HG03460 (cell line): Measurements from ENCODE around the gene RYR3.

Experiments
- ATAC-seq: cut with Tn5 transposase; IDR thresholded peaks from one replicate; pipeline ENCODE4 v1.9.1; 2021; ENCODE audit not compliant: unreplicated experiment

RYR3 gene

GRCh38 chr15:33310481-33311311 is at the start of gene RYR3:
RYR3 (plus strand) TSS chr15:33310967; CDS start chr15:33311046, 79 bp downstream.
- no peak for ATAC-seq

GRCh38 chr15:33262306-33262705 is 48.5 kb upstream of the RYR3 start:
- ATAC-seq = no peak

GRCh38 chr15:33277689-33278088 is 33.1 kb upstream of the RYR3 start:
- no peak for ATAC-seq

- ATAC-seq = no peak
Measured at GRCh38 chr15:33278816-33279612, 31.8 kb upstream of the RYR3 start.

- no peak for ATAC-seq
Measured at GRCh38 chr15:33279613-33280205, 31.1 kb upstream of the RYR3 start.

- ATAC-seq = no peak
Measured at GRCh38 chr15:33282226-33283020, 28.3 kb upstream of the RYR3 start.

- no peak for ATAC-seq
Measured at GRCh38 chr15:33283576-33283975, 27.2 kb upstream of the RYR3 start.

- no peak for ATAC-seq
Measured at GRCh38 chr15:33284336-33284735, 26.4 kb upstream of the RYR3 start.

- no peak for ATAC-seq
Measured at GRCh38 chr15:33292717-33293307, 18.0 kb upstream of the RYR3 start.

- no peak for ATAC-seq
Measured at GRCh38 chr15:33293713-33294334, 16.9 kb upstream of the RYR3 start.

GRCh38 chr15:33296050-33296449 is 14.7 kb upstream of the RYR3 start:
- ATAC-seq = no peak

GRCh38 chr15:33296856-33297255 is 13.9 kb upstream of the RYR3 start:
- ATAC-seq = no peak

- ATAC-seq = no peak
Measured at GRCh38 chr15:33298631-33299030, 12.1 kb upstream of the RYR3 start.

- no peak for ATAC-seq
Measured at GRCh38 chr15:33304924-33305323, 5.8 kb upstream of the RYR3 start.

GRCh38 chr15:33309602-33310276 is 1.0 kb upstream of the RYR3 start:
- ATAC-seq = no peak

- no peak for ATAC-seq
Measured at GRCh38 chr15:33311312-33311971, 675 bp downstream of the RYR3 start.

- ATAC-seq = no peak
Measured at GRCh38 chr15:33313491-33313890, 2.7 kb downstream of the RYR3 start.

- ATAC-seq = no peak
Measured at GRCh38 chr15:33314069-33314468, 3.3 kb downstream of the RYR3 start.

GRCh38 chr15:33315044-33315443 is 4.3 kb downstream of the RYR3 start:
- no peak for ATAC-seq
